ENCODE results near the gene DGKI. TPM values are rescaled to one million over a fixed set of nuclear protein-coding genes. Genes with fewer than 3 reads are reported as not detected.

DGKI gene
- total and polyA plus RNA-seq, 2 of the 13 experiments (the other 11 are each of a cell fraction or from before 2014, with no cell fraction given) = 0.09 to 0.17 TPM

- TF ChIP-seq HDAC2 (CRISPR knock-in tag; IDR thresholded peaks at IDR 0.05) (no peak), ZNF772 (CRISPR knock-in tag; IDR thresholded peaks at IDR 0.05) (no peak)
Measured at GRCh38 chr7:137820677-137821420, 25.9 kb downstream of the DGKI start (continued).

GRCh38 chr7:137820156-137820555, 26.6 kb downstream of the DGKI start:
- no peak; the same call in 2 of the 3 replicates for ATAC-seq
- TF ChIP-seq NKX3-1 (CRISPR knock-in tag; IDR thresholded peaks at IDR 0.05) (no peak), GTF3A (CRISPR knock-in tag; conservative IDR thresholded peaks at IDR 0.05) (no peak), TARDBP (CRISPR knock-in tag; IDR thresholded peaks at IDR 0.05) (no peak), KDM5A (IDR thresholded peaks at IDR 0.05; ENCODE audit: borderline replicate concordance, low read length) (no peak), NFYC (CRISPR knock-in tag; IDR thresholded peaks at IDR 0.05) (no peak), ZNF484 (CRISPR knock-in tag; IDR thresholded peaks at IDR 0.05; ENCODE audit: borderline replicate concordance, low read depth) (no peak), ADNP (CRISPR knock-in tag; IDR thresholded peaks at IDR 0.05) (no peak), IKZF5 (CRISPR knock-in tag; IDR thresholded peaks at IDR 0.05) (no peak), ZNF180 (CRISPR knock-in tag; IDR thresholded peaks at IDR 0.05; ENCODE audit: borderline replicate concordance, low read depth) (no peak), AKNA (CRISPR knock-in tag; IDR thresholded peaks at IDR 0.05; ENCODE audit: borderline replicate concordance) (no peak), HOXA7 (CRISPR knock-in tag; IDR thresholded peaks at IDR 0.05) (no peak), CENPX (CRISPR knock-in tag; IDR thresholded peaks at IDR 0.05) (no peak)
- 17% methylated on average over 2 of the region's 2 CpGs for WGBS (ENCODE audit: low lambda C conversion rate)
- BruUV-seq (replicated peaks) = no TSS peak
- H2AFZ ChIP-seq (ENCODE audit: low read length) = no peak overlapping the region
- H3K4me2 ChIP-seq (ENCODE audit: low read depth, low read length) = no peak overlapping the region
- H3K4me1 ChIP-seq (ENCODE audit: insufficient read depth, low read length) = peaks cover 7% of the 10 kb centered on the region
- no peaks in the 10 kb centered on the region for H3K36me3 ChIP-seq (replicated peaks in 1 of 2; ENCODE audit: control insufficient read depth in 1 of 2, insufficient read depth in 2 of 2, low read length in 2 of 2)
- H3K27ac ChIP-seq (ENCODE audit: extremely low read length, insufficient read depth, low read length) = no peak overlapping the region
- no peaks in the 10 kb centered on the region for H4K20me1 ChIP-seq (ENCODE audit: insufficient read depth, low read length)
- no peaks in the 10 kb centered on the region for H3K9me3 ChIP-seq (ENCODE audit: low read length)
- H3K79me2 ChIP-seq (ENCODE audit: insufficient read depth, low read length) = no peaks in the 10 kb centered on the region
- intact Hi-C loops (cut with micrococcal nuclease; ENCODE audit: unreplicated experiment) (no loop called here), in situ Hi-C loops (cut with HindIII; ENCODE audit: extremely low pct_ligation_motif_present, low pct_unique_long_range_greater_than_20kb) (no loop called here)
- POLR2A ChIA-PET = no interaction called here
- H3K9ac ChIP-seq (ENCODE audit: insufficient read depth, low read depth, low read length) = no peak overlapping the region
- no peak for DNase-seq (ENCODE audit: low spot score)
- FAIRE-seq = no peak
- no peak overlapping the region for H3K4me3 ChIP-seq (replicated peaks in 1 of 3; ENCODE audit: insufficient read depth in 1 of 3, low read depth in 2 of 3, low read length in 3 of 3)
- H3K27me3 ChIP-seq (ENCODE audit: control insufficient read depth in 1 of 2, insufficient read depth in 2 of 2, low read length in 2 of 2) = peaks cover 0 to 11% of the 10 kb centered on the region in 2 experiments; a peak in 1 of 5 replicates
- CTCF ChIA-PET (ENCODE audit: low intra/inter-chr PET ratio, low total read pairs) = no interaction called here
